Heart left ventricle (tissue), 16 donors: ENCODE measurements around the gene TMEM175. TPM values are rescaled to one million over a fixed set of nuclear protein-coding genes. Genes with fewer than 3 reads are reported as not detected.

ENCODE experiments used
- ATAC-seq, 4 donors: fragments of 200-7000 bp; cut with Tn5 transposase; one replicate each; pipeline ENCODE4 v1.9.1; 2020 to 2022; ENCODE audit warnings: moderate library complexity in 4 of 4, mild to moderate bottlenecking in 3 of 4, moderate number of reproducible peaks in 1 of 4
- DNase-seq, 5 donors: peaks; one replicate each; pipeline ENCODE4 v3.0.0-alpha.2; 2020
- H3K27ac ChIP-seq, 12 donors: fragments of 200-600 bp; sonication (generic) in 4 of 12; one replicate each; pipeline versions ENCODE4 v1.5.0 to v1.8.0; 2016 to 2022; ENCODE audit warnings: mild to moderate bottlenecking in 2 of 12
- H3K27me3 ChIP-seq, 9 donors: fragments of 200-600 bp; sonication (generic) in 2 of 9; one replicate each; pipeline versions ENCODE4 v1.5.1 to v1.8.0; 2016 to 2022; ENCODE audit warnings: mild to moderate bottlenecking in 3 of 9
- H3K36me3 ChIP-seq, 9 donors: fragments of 200-600 bp; sonication (generic) in 2 of 9; one replicate each; pipeline versions ENCODE4 v1.5.0 to v1.8.0; 2018 to 2022; ENCODE audit warnings: mild to moderate bottlenecking in 2 of 9
- H3K4me1 ChIP-seq, 12 donors: fragments of 200-600 bp; sonication (generic) in 4 of 12; one replicate each; pipeline versions ENCODE4 v1.5.0 to v1.8.0; 2016 to 2022; ENCODE audit warnings: mild to moderate bottlenecking in 3 of 12
- H3K4me3 ChIP-seq, 12 donors: fragments of 200-600 bp; sonication (generic) in 4 of 12; one replicate each; pipeline versions ENCODE4 v1.5.0 to v1.8.0; 2017 to 2022; ENCODE audit warnings: mild to moderate bottlenecking in 9 of 12, moderate library complexity in 4 of 12
- H3K9me3 ChIP-seq, 12 donors: fragments of 200-600 bp; sonication (generic) in 4 of 12; one replicate each; pipeline versions ENCODE4 v1.5.0 to v1.8.0; 2016 to 2022; ENCODE audit warnings: mild to moderate bottlenecking in 1 of 12
- CTCF ChIP-seq, 12 donors: fragments of 200-600 bp; sonication (generic) in 4 of 12; IDR thresholded peaks; one replicate each; pipeline versions ENCODE4 v1.5.0 to v1.8.0; 2018 to 2022; ENCODE audit warnings: antibody characterized with exemption in 12 of 12, mild to moderate bottlenecking in 5 of 12
- POLR2A ChIP-seq, 2 donors: fragments of 450-650 bp; IDR thresholded peaks; one replicate each; pipeline ENCODE4 v1.6.1; 2017; ENCODE audit warnings: antibody characterized with exemption in 2 of 2, mild to moderate bottlenecking in 2 of 2, moderate library complexity in 2 of 2
- WGBS, 4 donors: extraction: QIAGEN DNeasy Blood & Tissue Kit in 2 of 4; methylation state at CpG; one replicate each; pipeline versions ENCODE4 v1.1.5 to v1.1.7; 2013 to 2018; 5-methylcytosine and 5-hydroxymethylcytosine counted together
- intact Hi-C, 10 donors: fragments of 100-400 bp; cut with DNase I; formaldehyde crosslinking; loops; one replicate each; pipeline versions ENCODE4 v1.11.1 to v1.14.2; 2022
- polyA plus RNA-seq, 2 donors: library from polyadenylated mRNA; stranded (reverse); fragments of 200-250 nt; gene quantifications; one replicate each; pipeline ENCODE4 v1.2.3, GENCODE V29; 2013
- total RNA-seq, 9 donors: library from RNA; depleted of rRNA in 2 of 9; stranded (reverse); fragments of >200 nt in 2 of 9; fragmentation: NEBNext Ultra II Directional in 3 of 9; extraction: Animal tissue kit (Norgen Biotek cat#: 25700) in 3 of 9; gene quantifications; one replicate each; pipeline versions ENCODE4 v1.1.0 to v1.2.4, GENCODE V29; 2016 to 2023
- donor health status: ischemic (EF 13 %, LVEDD 7.1; RV severe dilation, severe dysfunction).
- donor health status: healthy with polysubstance abuse.
- donor health status: DM: no; HTN: yes; CAD: no.
- donor health status: DM: no; HTN: no; CAD: no.
- donor health status: ischemic (EF 25% LVEDD 6.9; RV normal size, moderate dysfunction).
- donor health status: ischemic (EF 25% LVEDD 5.7; RV mildly dilated, moderate dysfunction).
- donor health status: healthy.
- donor health status: DM: yes; HTN: yes; CAD: no.
- donor health status: ischemic (EF 35%, LVEDD 5.7; RV mildly dilated, moderate dysfunction).
- donor health status: nonischemic (EF 11% LVEDD 7.7; RV severe dilation, severe dysfunction).
- donor health status: DM: yes; HTN: yes; CAD: no.
- donor health status: PGD.
- donor health status: ischemic (EF 29% LVEDD 5.4; RV normal size, mild dysfunction).
- donor health status: nonischemic (EF 23%, LVEDD 6.1; RV moderate dilation, normal function).

Gene TMEM175
- total and polyA plus RNA-seq, 11 donors: 14.2 to 34.6 (median 20.1) TPM

DNA sequence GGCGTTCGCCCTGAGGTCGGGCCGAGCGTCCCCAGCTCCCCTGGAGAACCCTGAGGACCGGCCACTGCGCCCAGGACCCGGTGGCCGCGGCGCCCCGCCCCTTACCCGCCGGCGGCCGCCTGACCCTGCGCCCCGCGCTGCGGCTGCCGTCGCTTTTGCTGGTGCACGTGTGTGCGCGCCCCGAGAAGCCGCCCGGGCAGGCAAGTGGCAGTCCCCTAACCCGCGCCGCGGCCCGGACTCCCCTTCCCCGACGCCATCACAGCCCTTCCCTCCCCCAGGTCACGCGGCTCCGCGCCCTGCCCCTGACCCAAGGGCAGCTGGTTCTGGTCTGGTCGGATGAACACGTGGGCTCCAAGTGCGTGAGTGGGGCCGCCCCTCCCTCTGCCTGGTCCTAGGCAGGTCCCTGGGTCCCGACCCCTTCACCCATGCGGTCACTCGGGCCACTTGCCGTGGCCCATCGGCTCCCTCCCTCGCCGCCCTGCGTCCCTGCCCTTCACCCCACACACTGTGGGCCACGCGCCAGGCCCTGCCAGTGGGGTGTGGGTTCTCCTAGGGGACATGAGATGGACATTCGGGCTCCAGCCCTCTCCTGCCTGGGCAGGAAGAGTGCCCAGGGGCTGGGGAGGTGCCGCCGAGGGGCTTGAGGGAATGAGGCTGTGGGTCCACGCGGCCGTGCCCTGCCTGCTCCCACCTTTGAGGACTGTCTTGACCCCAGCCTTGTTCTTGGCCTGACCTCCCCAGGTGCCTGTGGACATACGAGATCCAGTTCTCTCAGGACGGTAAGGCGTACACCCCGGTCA, 71.2 kb downstream of the TMEM175 start:
- no peak for TF ChIP-seq POLR2A (IDR thresholded peaks at IDR 0.05)
- TF ChIP-seq CTCF (IDR thresholded peaks at IDR 0.05): no peak
- peaks cover 34 to 83% (median 55%) of the 10 kb centered on the region in 9 donors for H3K27me3 ChIP-seq
- no peaks in the 10 kb centered on the region for H3K36me3 ChIP-seq
- DNase-seq (no peak), ATAC-seq (peak in 1 of 4 donors; percentile 7)
- 27 to 37% (median 30%) methylated on average over 29 to 63 of the region's 63 CpGs for WGBS, 4 donors
- H3K9me3 ChIP-seq: no peaks in the 10 kb centered on the region
- H3K4me3 ChIP-seq: peak overlapping the region in 1 of 12 donors; percentile 7
- intact Hi-C loops: no loop called here
- peaks cover 0 to 32% (median 10%) of the 10 kb centered on the region in 12 donors for H3K4me1 ChIP-seq
- H3K27ac ChIP-seq: no peak overlapping the region

- H3K4me3 ChIP-seq: no peak overlapping the region
- H3K9me3 ChIP-seq: no peaks in the 10 kb centered on the region
- ATAC-seq (peak in 1 of 4 donors; percentile 2), DNase-seq (no peak)
- peaks cover 34 to 88% (median 53%) of the 10 kb centered on the region in 9 donors for H3K27me3 ChIP-seq
- intact Hi-C loops: no loop called here
- H3K36me3 ChIP-seq: no peaks in the 10 kb centered on the region
- peaks cover 0 to 37% (median 14%) of the 10 kb centered on the region in 12 donors for H3K4me1 ChIP-seq
- TF ChIP-seq CTCF (IDR thresholded peaks at IDR 0.05) (no peak), POLR2A (IDR thresholded peaks at IDR 0.05) (no peak)
- H3K27ac ChIP-seq: no peak overlapping the region
- 79 to 89% (median 87%) methylated on average over 5 to 13 of the region's 13 CpGs for WGBS, 4 donors
Measured at GRCh38 chr4:1004071-1004418, 71.8 kb downstream of the TMEM175 start.

DNA sequence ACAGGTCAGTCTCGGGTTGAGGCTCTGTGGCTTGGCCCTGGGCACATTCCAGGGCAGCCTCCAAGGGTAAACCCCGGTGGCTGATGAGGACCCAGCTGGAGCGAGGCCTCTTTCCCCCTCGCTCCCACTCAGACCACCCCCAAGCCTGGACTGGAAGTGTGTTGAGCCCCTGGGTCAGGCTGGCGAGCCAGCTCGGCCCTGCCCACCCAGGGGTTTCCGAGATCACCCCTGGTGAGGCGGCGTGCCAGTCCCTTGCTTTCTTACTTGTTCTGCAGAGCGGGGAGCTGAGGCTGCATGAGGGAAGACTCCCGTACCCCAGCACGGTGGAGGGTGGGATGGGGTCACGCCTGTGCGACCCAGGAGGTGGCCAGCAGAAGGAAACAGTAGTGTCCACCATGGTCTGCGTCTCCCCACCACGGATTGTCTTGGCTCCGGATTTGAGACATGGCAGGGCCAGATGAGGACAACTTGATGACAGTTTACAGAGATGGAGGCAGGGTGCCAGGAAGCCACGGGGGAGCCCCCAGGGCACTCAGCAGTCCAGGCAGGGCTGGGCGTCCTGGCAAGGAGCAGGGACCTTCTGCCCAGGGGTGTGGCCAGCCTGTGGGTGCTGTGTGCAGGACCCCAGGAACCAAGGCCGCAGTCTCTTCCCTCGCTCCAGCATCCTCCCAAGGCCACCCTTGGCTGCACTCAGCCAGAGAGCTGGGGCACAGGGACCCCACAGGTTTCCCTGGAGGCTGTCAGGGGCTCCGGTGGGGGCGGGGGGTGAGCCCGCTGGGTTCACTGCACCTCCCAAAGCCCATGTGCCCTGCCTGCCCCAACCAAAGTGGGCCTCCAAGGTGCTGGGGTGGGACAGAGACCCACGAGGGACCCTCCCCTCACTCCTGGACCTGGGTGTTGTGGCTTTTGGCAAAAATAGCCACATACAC, 72.6 kb downstream of the TMEM175 start:
- intact Hi-C loops: no loop called here
- Histone ChIP-seq H3K27me3 (peaks cover 34 to 89% (median 53%) of the 10 kb centered on the region in 9 donors), H3K4me3 (no peak overlapping the region), H3K27ac (no peak overlapping the region), H3K36me3 (no peaks in the 10 kb centered on the region), H3K9me3 (no peaks in the 10 kb centered on the region), H3K4me1 (peaks cover 0 to 42% (median 16%) of the 10 kb centered on the region in 12 donors)
- 58 to 70% (median 64%) methylated on average over 14 to 25 of the region's 25 CpGs for WGBS, 4 donors
- TF ChIP-seq CTCF (IDR thresholded peaks at IDR 0.05): no peak
- TF ChIP-seq POLR2A (IDR thresholded peaks at IDR 0.05): no peak
- DNase-seq: peak in 4 of 5 donors; percentile 53 to 70 (median 57)
- peak; percentile 2 to 56 (median 14) for ATAC-seq

DNA sequence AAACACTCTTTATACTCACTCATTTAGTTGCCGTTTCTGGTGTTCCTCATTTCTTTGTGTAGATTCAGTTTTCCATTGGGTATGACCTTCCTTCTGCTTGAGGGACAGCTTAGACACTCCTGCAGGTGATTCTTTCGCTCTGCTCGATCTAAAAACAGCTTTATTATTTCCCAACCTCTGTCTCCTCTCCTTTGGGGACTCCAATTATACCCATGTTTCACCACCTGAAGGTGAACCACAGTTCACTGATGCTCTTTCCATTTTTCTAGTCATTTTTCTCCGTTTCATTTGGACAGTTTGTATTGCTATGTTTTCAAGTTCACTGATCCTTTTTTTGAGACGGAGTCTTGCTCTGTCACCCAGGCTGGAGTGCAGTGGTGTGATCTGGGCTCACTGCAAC, 74.6 kb downstream of the TMEM175 start:
- Histone ChIP-seq H3K36me3 (no peaks in the 10 kb centered on the region), H3K9me3 (no peaks in the 10 kb centered on the region), H3K27ac (no peak overlapping the region), H3K4me3 (no peak overlapping the region), H3K4me1 (peaks cover 0 to 53% (median 29%) of the 10 kb centered on the region in 12 donors), H3K27me3 (peaks cover 23 to 70% (median 38%) of the 10 kb centered on the region in 9 donors)
- intact Hi-C loops: no loop called here
- no peak for ATAC-seq
- TF ChIP-seq CTCF (IDR thresholded peaks at IDR 0.05) (no peak), POLR2A (IDR thresholded peaks at IDR 0.05) (no peak)
- no peak for DNase-seq
- WGBS, 4 donors: 87 to 91% (median 90%) methylated on average over 5 of the region's 5 CpGs
